CD4-positive, alpha-beta T cell (primary cell): ENCODE measurements around the gene CCNL1. TPM values are rescaled to one million over a fixed set of nuclear protein-coding genes. Genes with fewer than 3 reads are reported as not detected.

ENCODE experiments used
- ATAC-seq: fragments of 200-7000 bp; cut with Tn5 transposase; one replicate; pipeline ENCODE4 v1.10.0; 2022; ENCODE audit warnings: mild to moderate bottlenecking; ENCODE audit not compliant: poor library complexity
- CTCF ChIA-PET: fragments of 350-600 bp; sonication (Branson Sonifier 250); formaldehyde crosslinking; loops from one replicate; lab custom pipeline; 2021; ENCODE audit warnings: antibody characterized with exemption, inconsistent platforms; lab: Charles Lee
- POLR2A ChIA-PET: fragments of 350-600 bp; sonication (Branson Sonifier 250); formaldehyde crosslinking; loops from one replicate; lab custom pipeline; 2021; ENCODE audit warnings: antibody characterized with exemption, inconsistent platforms; lab: Charles Lee
- DNase-seq, 14 experiments: peaks; one replicate each; pipeline ENCODE4 v3.0.0-alpha.2; 2013 to 2020; ENCODE audit warnings: mixed read lengths in 2 of 14
- H3K27ac ChIP-seq, 2 donors: one replicate each; pipeline versions ENCODE4 v1.5.1 to v1.7.0; 2013; ENCODE audit warnings: low read length in 2 of 2, low read depth in 1 of 2, mild to moderate bottlenecking in 1 of 2
- H3K27me3 ChIP-seq, 2 experiments: 1 replicate in 1 of 2; 2 replicates in 1 of 2; pipeline versions ENCODE4 v1.6.1 to v1.7.0; 2013; ENCODE audit warnings: low read length in 2 of 2, control low read depth in 1 of 2, mild to moderate bottlenecking in 1 of 2, moderate library complexity in 1 of 2; ENCODE audit not compliant: insufficient read depth in 2 of 2, control insufficient read depth in 1 of 2
- H3K36me3 ChIP-seq: one replicate; pipeline ENCODE4 v1.6.1; 2013; ENCODE audit warnings: low read length, control low read depth; ENCODE audit not compliant: insufficient read depth
- H3K4me1 ChIP-seq: one replicate; pipeline ENCODE4 v1.6.1; 2013; ENCODE audit warnings: low read length, control low read depth; ENCODE audit not compliant: insufficient read depth
- H3K4me3 ChIP-seq: one replicate; pipeline ENCODE4 v1.5.1; 2013; ENCODE audit warnings: mild to moderate bottlenecking, low read length, moderate library complexity
- H3K9me3 ChIP-seq, 2 experiments: 1 replicate in 1 of 2; 2 replicates in 1 of 2; pipeline versions ENCODE4 v1.6.1 to v1.7.0; 2013; ENCODE audit warnings: low read length in 2 of 2, mild to moderate bottlenecking in 2 of 2, control low read depth in 1 of 2, moderate library complexity in 1 of 2; ENCODE audit not compliant: control insufficient read depth in 1 of 2, insufficient read depth in 1 of 2
- H3K27ac Mint-ChIP-seq: one replicate; pipeline ENCODE4 v1.8.0; 2020; ENCODE audit warnings: mixed read lengths
- H3K27me3 Mint-ChIP-seq: one replicate; pipeline ENCODE4 v1.8.0; 2021; ENCODE audit warnings: mixed read lengths
- H3K36me3 Mint-ChIP-seq: one replicate; pipeline ENCODE4 v1.8.0; 2021; ENCODE audit warnings: low read depth, mixed read lengths
- H3K4me1 Mint-ChIP-seq: one replicate; pipeline ENCODE4 v1.8.0; 2021; ENCODE audit warnings: low read depth, mixed read lengths
- H3K4me3 Mint-ChIP-seq: one replicate; pipeline ENCODE4 v1.8.0; 2020; ENCODE audit warnings: mild to moderate bottlenecking, mixed read lengths
- H3K9me3 Mint-ChIP-seq: one replicate; pipeline ENCODE4 v1.8.0; 2020; ENCODE audit warnings: mixed read lengths
- intact Hi-C, 2 experiments: fragments of 100-400 bp; cut with DNase I in 1 of 2; cut with micrococcal nuclease in 1 of 2; formaldehyde crosslinking; loops; one replicate each; pipeline versions ENCODE4 v1.15.1 to v1.9.0; 2023 to 2025; cut with DNase I, micrococcal nuclease
- total RNA-seq, 174 experiments: library from RNA in 2 of 174; stranded (reverse) in 2 of 174; gene quantifications; one replicate each; pipeline ENCODE4 v1.2.3 and lab custom pipeline; 2021 to 2026
- TF ChIP-seq, protein P1 (sequence below): fragments of 200-600 bp; IDR thresholded peaks from one replicate; pipeline ENCODE4 v1.8.0; 2022; ENCODE audit warnings: antibody characterized with exemption, mild to moderate bottlenecking

CCNL1 gene
- total RNA-seq, 2 experiments from 2014 or later, result 1,350 to 1,388 TPM

DNA sequence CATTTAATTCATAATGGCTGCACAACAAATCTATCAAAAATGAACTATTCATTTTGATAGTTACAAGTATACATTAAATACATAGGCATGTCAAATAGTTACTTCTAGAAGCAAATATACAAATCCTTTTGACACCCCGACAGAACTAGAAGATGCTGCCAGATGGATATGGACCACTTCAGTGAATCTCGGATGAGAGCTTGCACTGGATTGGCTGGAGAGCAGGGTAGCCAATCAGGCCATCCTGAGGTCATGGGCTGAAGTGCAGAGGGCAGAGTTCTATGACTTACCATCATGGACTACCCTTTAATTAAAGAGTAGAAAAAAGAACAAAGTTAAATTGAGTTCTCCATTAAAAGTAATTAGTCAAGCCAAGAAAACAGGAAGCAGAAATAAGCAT is 8.3 kb downstream of the CCNL1 start:
- Histone ChIP-seq H3K36me3 (peaks cover 100% of the 10 kb centered on the region), H3K9me3 (no peaks in the 10 kb centered on the region), H3K27me3 (no peaks in the 10 kb centered on the region), H3K4me3 (no peak overlapping the region), H3K27ac (no peak overlapping the region), H3K4me1 (peaks cover 3% of the 10 kb centered on the region)
- Mint-ChIP-seq H3K27ac (peak overlapping the region; percentile 34), H3K9me3 (no peaks in the 10 kb centered on the region), H3K4me3 (peak overlapping the region; percentile 23), H3K27me3 (no peaks in the 10 kb centered on the region), H3K4me1 (peaks cover 80% of the 10 kb centered on the region), H3K36me3 (peaks cover 100% of the 10 kb centered on the region)
- no peak for DNase-seq
- intact Hi-C loops, result no loop called here
- ChIA-PET CTCF (interaction anchor here (1.4 kb wide), 1 partner anchor 14 kb away, joined by 4 read pairs; no protein-coding TSS in a partner anchor), POLR2A (interaction anchor here (1.3 kb wide), 1 partner anchor 8 kb away, joined by 3 read pairs; the partner anchor contains the start of gene CCNL1)
- no peak for ATAC-seq
- TF ChIP-seq, protein P1, sequence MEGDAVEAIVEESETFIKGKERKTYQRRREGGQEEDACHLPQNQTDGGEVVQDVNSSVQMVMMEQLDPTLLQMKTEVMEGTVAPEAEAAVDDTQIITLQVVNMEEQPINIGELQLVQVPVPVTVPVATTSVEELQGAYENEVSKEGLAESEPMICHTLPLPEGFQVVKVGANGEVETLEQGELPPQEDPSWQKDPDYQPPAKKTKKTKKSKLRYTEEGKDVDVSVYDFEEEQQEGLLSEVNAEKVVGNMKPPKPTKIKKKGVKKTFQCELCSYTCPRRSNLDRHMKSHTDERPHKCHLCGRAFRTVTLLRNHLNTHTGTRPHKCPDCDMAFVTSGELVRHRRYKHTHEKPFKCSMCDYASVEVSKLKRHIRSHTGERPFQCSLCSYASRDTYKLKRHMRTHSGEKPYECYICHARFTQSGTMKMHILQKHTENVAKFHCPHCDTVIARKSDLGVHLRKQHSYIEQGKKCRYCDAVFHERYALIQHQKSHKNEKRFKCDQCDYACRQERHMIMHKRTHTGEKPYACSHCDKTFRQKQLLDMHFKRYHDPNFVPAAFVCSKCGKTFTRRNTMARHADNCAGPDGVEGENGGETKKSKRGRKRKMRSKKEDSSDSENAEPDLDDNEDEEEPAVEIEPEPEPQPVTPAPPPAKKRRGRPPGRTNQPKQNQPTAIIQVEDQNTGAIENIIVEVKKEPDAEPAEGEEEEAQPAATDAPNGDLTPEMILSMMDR, result no peak

GRCh38 chr3:157151151-157151550 is 8.8 kb downstream of the CCNL1 start:
- peaks cover 100% of the 10 kb centered on the region for H3K36me3 ChIP-seq
- no peak for ATAC-seq
- ChIA-PET CTCF (interaction anchor here (1.8 to 3.5 kb wide), 2 partner anchors 9 to 14 kb away, joined by 7 to 16 read pairs; partner anchors contain the start of gene CCNL1), POLR2A (interaction anchor here (0.6 to 1.5 kb wide), 4 partner anchors 9 to 264 kb away, joined by 3 to 5 read pairs (median 3); partner anchors contain the start of gene CCNL1)
- TF ChIP-seq, protein P1, result no peak
- no peak overlapping the region for H3K4me3 Mint-ChIP-seq
- no peaks in the 10 kb centered on the region for H3K27me3 Mint-ChIP-seq
- intact Hi-C loops, result no loop called here
- no peaks in the 10 kb centered on the region for H3K9me3 ChIP-seq
- H3K4me3 ChIP-seq, result no peak overlapping the region
- no peaks in the 10 kb centered on the region for H3K27me3 ChIP-seq
- H3K4me1 ChIP-seq, result peaks cover 3% of the 10 kb centered on the region
- H3K27ac Mint-ChIP-seq, result peak overlapping the region; percentile 34
- DNase-seq, result no peak
- H3K27ac ChIP-seq, result no peak overlapping the region
- H3K9me3 Mint-ChIP-seq, result no peaks in the 10 kb centered on the region
- peaks cover 77% of the 10 kb centered on the region for H3K4me1 Mint-ChIP-seq
- H3K36me3 Mint-ChIP-seq, result peaks cover 100% of the 10 kb centered on the region

GRCh38 chr3:157149136-157149696 is 10.7 kb downstream of the CCNL1 start:
- intact Hi-C loops, result no loop called here
- H3K9me3 ChIP-seq, result no peaks in the 10 kb centered on the region

More at GRCh38 chr3:157149136-157149696, 10.7 kb downstream of the CCNL1 start:
- Mint-ChIP-seq H3K4me3 (no peak overlapping the region), H3K4me1 (peaks cover 66% of the 10 kb centered on the region), H3K9me3 (no peaks in the 10 kb centered on the region), H3K36me3 (peaks cover 100% of the 10 kb centered on the region), H3K27me3 (no peaks in the 10 kb centered on the region), H3K27ac (peak overlapping the region; percentile 52)
- Histone ChIP-seq H3K4me1 (no peaks in the 10 kb centered on the region), H3K27ac (no peak overlapping the region), H3K36me3 (peaks cover 94% of the 10 kb centered on the region), H3K4me3 (no peak overlapping the region), H3K27me3 (no peaks in the 10 kb centered on the region)
- ATAC-seq (no peak), DNase-seq (no peak)
- ChIA-PET CTCF (interaction anchor here (3.5 kb wide), 1 partner anchor 12 kb away, joined by 16 read pairs; no protein-coding TSS in a partner anchor), POLR2A (interaction anchor here (0.9 to 4.1 kb wide), 5 partner anchors 11 to 26 kb away, joined by 3 to 44 read pairs (median 5); partner anchors contain the start of gene CCNL1)
- TF ChIP-seq, protein P1, result no peak
